Left cardiac atrium (tissue), 2 donors: Measurements from ENCODE around the gene ZNF594. TPM values are rescaled to one million over a fixed set of nuclear protein-coding genes. Genes with fewer than 3 reads are reported as not detected.

Source experiments
- total RNA-seq, 2 donors: library from RNA; stranded (reverse); fragmentation: NEBNext Ultra II Directional; extraction: Animal tissue kit (Norgen Biotek cat#: 25700); gene quantifications; one replicate each; pipeline ENCODE4 v1.2.1, GENCODE V29; 2021
- donor health status: DM: no; HTN: yes; CAD: no; lungs with severe emphysema.
- donor health status: DM: yes; HTN: yes; CAD: no.

The ZNF594 gene
- total RNA-seq, 2 donors from 2014 or later, result 5.7 to 6.9 TPM

Other genes starting within 250 kb of the ZNF594 start
- 100 to 1,000 TPM; 254 to 303 TPM for gene PFN1, start 243.3 kb downstream of the ZNF594 start, total RNA-seq
- gene ENO3, start 240.7 kb downstream of the ZNF594 start, total RNA-seq, result 100 to 1,000 TPM; 149 to 228 TPM
- 100 to 1,000 TPM; 113 to 128 TPM for gene SPAG7, start 224.1 kb downstream of the ZNF594 start, total RNA-seq
- gene CAMTA2, start 204.2 kb downstream of the ZNF594 start, total RNA-seq, result 10 to 100 TPM; 35.5 to 46.1 TPM
- 1 to 10 TPM; 1.8 to 2.6 TPM for gene INCA1, start 194.3 kb downstream of the ZNF594 start, total RNA-seq
- gene KIF1C, start 193.9 kb downstream of the ZNF594 start, total RNA-seq, result 100 to 1,000 TPM; 405 to 447 TPM
- under 1 TPM in 1 of 2 donors, not detected in 1; 0.10 TPM for gene SLC52A1, start 156.4 kb downstream of the ZNF594 start, total RNA-seq
- 10 to 100 TPM in 1 of 2 donors, 1 to 10 TPM in 1; 8.6 to 12.5 TPM for gene ZFP3, start 113.4 kb downstream of the ZNF594 start, total RNA-seq
- 1 to 10 TPM; 5.1 to 5.7 TPM for gene ZNF232, start 80.0 kb downstream of the ZNF594 start, total RNA-seq
- under 1 TPM; 0.06 to 0.16 TPM for gene USP6, start 75.8 kb downstream of the ZNF594 start, total RNA-seq
- 1 to 10 TPM; 3.1 TPM for gene SCIMP, start 43.0 kb upstream of the ZNF594 start, total RNA-seq
- gene RABEP1, start 90.4 kb upstream of the ZNF594 start, total RNA-seq, result 10 to 100 TPM; 43.1 to 50.5 TPM
- gene NUP88, start 227.8 kb upstream of the ZNF594 start, total RNA-seq, result 10 to 100 TPM; 28.0 to 37.2 TPM
- gene RPAIN, start 228.3 kb upstream of the ZNF594 start, total RNA-seq, result 10 to 100 TPM; 26.3 to 29.6 TPM
- gene C1QBP, start 247.3 kb upstream of the ZNF594 start, total RNA-seq, result 100 to 1,000 TPM in 1 of 2 donors, 10 to 100 TPM in 1; 86.3 to 111 TPM